Fibroblast of skin of abdomen (primary cell): ENCODE results near the gene ELL3.
"Not testable (repeated sequence)": the region's sequence is repeated elsewhere in the genome, so short reads cannot be mapped to it uniquely, and the experiment has no call there.

ENCODE experiments used
- DNase-seq: peaks from one replicate; pipeline ENCODE4 v3.0.0-alpha.2; 2013

The ELL3 gene

GRCh38 chr15:43791993-43792760 is 15.4 kb upstream of the ELL3 start, which contains the start of gene SERF2:
SERF2 (plus strand) TSS chr15:43792320; CDS start chr15:43792377, 57 bp downstream.
- DNase-seq, result peak; percentile 100

GRCh38 chr15:43789409-43789808 is 12.6 kb upstream of the ELL3 start:
- no peak for DNase-seq

- DNase-seq, result no peak
These were observed 2.2 kb upstream of the ELL3 start for GRCh38 chr15:43779016-43779415.

GRCh38 chr15:43777267-43777914 is 625 bp upstream of the ELL3 start:
- DNase-seq, result peak; percentile 64

GRCh38 chr15:43776101-43776717 is 557 bp downstream of the ELL3 start:
- no peak for DNase-seq

- peak; percentile 42 for DNase-seq
These were observed 1.3 kb downstream of the ELL3 start for GRCh38 chr15:43775411-43775965.

GRCh38 chr15:43774062-43774461 is 2.7 kb downstream of the ELL3 start:
- DNase-seq, result no peak

- no peak for DNase-seq
These were observed 4.1 kb downstream of the ELL3 start for GRCh38 chr15:43772624-43773023.

GRCh38 chr15:43771816-43772215 is 5.0 kb downstream of the ELL3 start:
- DNase-seq, result no peak

- peak; percentile 58 for DNase-seq
These were observed 7.1 kb downstream of the ELL3 start for GRCh38 chr15:43769584-43770228.

- no peak for DNase-seq
These were observed 12.8 kb downstream of the ELL3 start for GRCh38 chr15:43763819-43764446.

- peak; percentile 67 for DNase-seq
These were observed 13.9 kb downstream of the ELL3 start for GRCh38 chr15:43762824-43763223.

- no peak for DNase-seq
These were observed 24.9 kb downstream of the ELL3 start for GRCh38 chr15:43751885-43752284.

- DNase-seq, result no peak
These were observed 26.9 kb downstream of the ELL3 start for GRCh38 chr15:43749690-43750345.

GRCh38 chr15:43748376-43748775 is 28.4 kb downstream of the ELL3 start:
- peak; percentile 30 for DNase-seq

- DNase-seq, result peak; percentile 44
These were observed 29.9 kb downstream of the ELL3 start for GRCh38 chr15:43746903-43747309.

GRCh38 chr15:43746245-43746902 is 30.4 kb downstream of the ELL3 start, which contains the start of gene PDIA3:
PDIA3 (plus strand) TSS chr15:43746438; CDS start chr15:43746540, 102 bp downstream.
- peak; percentile 91 for DNase-seq

- DNase-seq, result no peak
These were observed 41.4 kb downstream of the ELL3 start for GRCh38 chr15:43735416-43735815.

GRCh38 chr15:43728053-43728725 is 48.6 kb downstream of the ELL3 start:
- DNase-seq, result peak; percentile 43

GRCh38 chr15:43726306-43726705 is 50.5 kb downstream of the ELL3 start:
- not testable (repeated sequence) for DNase-seq
